AG10803 (cell line): ENCODE measurements around the gene MED29.
A peak's percentile ranks its signal among the peaks of the same experiment; 100 is the strongest.

Source experiments
- DNase-seq: peaks from one replicate; pipeline ENCODE4 v3.0.0; 2010; ENCODE audit warnings: low read depth
- H3K4me3 ChIP-seq: 2 replicates; pipeline ENCODE4 v1.5.1; 2011; ENCODE audit warnings: mild to moderate bottlenecking, low read length, control low read depth
- TF ChIP-seq, protein P1 (sequence below): conservative IDR thresholded peaks from 2 replicates; pipeline ENCODE4 v1.5.1; 2011; ENCODE audit warnings: mild to moderate bottlenecking, low read length, control low read depth, inconsistent platforms

Gene MED29

DNA sequence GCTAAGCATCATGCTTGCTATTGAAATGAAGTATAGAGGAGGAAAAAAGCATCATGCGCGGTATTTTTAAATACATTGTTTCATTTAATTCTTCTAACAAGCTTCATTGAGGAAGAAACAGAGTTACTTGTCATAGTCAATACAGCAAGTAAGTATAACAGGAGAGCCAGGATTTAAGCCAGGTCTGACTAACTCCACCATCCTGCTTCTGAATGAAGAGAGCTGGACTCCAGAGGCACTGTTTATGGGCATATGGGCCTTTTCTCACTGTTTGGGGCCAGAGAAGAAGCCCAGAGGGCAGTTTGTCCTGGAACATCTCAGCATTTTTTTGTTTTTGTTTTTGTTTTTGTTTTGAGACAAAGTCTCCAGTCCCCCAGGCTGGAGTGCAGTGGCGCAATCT, 41.0 kb upstream of the MED29 start:
- TF ChIP-seq, protein P1, sequence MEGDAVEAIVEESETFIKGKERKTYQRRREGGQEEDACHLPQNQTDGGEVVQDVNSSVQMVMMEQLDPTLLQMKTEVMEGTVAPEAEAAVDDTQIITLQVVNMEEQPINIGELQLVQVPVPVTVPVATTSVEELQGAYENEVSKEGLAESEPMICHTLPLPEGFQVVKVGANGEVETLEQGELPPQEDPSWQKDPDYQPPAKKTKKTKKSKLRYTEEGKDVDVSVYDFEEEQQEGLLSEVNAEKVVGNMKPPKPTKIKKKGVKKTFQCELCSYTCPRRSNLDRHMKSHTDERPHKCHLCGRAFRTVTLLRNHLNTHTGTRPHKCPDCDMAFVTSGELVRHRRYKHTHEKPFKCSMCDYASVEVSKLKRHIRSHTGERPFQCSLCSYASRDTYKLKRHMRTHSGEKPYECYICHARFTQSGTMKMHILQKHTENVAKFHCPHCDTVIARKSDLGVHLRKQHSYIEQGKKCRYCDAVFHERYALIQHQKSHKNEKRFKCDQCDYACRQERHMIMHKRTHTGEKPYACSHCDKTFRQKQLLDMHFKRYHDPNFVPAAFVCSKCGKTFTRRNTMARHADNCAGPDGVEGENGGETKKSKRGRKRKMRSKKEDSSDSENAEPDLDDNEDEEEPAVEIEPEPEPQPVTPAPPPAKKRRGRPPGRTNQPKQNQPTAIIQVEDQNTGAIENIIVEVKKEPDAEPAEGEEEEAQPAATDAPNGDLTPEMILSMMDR, result no peak
- DNase-seq, result no peak
- no peak overlapping the region for H3K4me3 ChIP-seq

DNA sequence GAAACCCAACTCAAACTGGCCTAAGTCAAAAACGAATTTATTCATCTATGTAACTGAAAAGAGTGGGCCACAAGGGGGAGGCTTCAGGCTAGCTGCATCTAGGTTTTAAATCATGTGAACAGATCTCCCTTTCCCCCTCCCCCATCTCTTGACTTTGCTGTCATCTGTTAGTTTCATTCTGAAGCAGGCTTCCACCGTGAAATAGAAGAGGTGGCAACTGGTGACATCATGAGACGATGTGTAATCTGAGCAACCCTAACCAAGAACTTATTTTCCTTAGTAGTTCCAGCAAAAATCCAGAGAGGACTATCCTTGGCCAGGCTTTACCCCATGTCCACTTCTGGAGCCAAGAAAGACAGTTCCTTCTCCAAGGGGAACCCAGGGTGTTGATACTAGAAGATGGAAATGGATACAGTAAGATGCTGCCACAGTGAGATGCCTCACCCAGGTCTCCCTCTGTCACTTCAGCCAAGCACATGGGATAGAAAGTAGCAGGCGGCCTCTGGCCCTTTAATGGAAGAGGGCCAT, 39.6 kb upstream of the MED29 start:
- TF ChIP-seq, protein P1, result no peak; the same call in 1 of the 2 replicates
- no peak overlapping the region for H3K4me3 ChIP-seq
- DNase-seq, result peak; percentile 36

DNA sequence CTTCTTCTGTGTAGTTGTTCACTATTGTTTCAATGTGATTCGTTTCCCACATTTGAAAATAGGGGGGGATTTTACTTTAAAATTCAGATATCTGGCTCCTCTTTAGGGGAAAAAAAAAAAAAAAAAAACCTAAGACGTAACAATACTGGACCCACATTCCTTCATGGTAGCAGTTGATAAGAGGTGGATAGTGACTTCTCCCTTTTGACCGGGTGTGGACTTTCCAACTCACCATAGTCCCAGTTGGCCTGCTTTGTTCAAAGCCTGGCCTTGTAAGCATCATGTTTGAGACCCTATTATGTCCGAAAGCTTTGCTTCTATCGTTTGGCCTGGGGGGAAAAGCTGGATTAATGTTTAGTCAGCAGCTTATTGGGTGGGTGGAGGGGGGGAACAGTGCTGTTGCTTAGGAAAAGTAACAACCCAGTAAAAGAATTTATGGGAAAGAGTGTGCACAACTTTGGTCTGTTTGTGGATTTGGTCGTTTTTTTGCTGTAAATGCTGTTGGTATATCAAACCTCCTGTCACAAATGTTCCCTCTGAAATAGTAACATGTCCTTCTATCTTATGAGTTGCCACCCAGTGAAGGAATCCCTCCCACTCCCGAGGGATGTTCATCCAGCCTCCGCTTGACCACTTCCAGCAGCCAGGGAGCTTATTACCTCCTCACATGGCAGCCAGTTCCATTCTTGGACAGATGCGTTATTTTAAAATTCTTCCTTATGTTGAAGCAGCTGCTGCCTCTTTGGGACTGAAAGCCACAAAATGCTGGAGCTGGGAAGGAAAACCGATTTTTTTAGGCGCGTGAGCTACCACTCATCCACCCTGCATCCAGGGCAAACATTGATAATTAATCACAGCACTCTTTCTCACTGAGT, 38.6 kb upstream of the MED29 start:
- TF ChIP-seq, protein P1, result no peak
- DNase-seq, result peak; percentile 82
- no peak overlapping the region; the same call in 1 of the 2 replicates for H3K4me3 ChIP-seq

DNA sequence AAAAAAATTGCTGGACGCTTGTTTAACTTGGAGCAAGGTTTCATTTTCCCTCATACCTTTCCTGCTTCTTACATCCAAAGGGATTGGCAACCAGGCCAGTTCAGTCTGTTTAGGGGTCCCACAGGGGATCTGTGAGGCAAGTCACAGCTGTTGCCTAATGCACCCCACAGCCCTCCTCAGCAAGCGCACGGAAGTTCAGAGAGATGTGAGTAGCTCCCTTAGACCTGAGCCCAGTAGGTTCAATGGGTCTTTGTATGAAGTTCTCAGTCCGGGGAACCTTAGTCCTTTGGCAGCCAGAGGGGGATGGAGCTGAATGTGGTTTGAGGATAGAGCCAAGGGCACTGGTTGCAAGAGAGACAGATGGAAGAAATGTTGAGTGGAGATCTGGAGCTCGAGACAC, 35.9 kb upstream of the MED29 start:
- TF ChIP-seq, protein P1, result no peak
- no peak overlapping the region for H3K4me3 ChIP-seq
- no peak for DNase-seq

DNA sequence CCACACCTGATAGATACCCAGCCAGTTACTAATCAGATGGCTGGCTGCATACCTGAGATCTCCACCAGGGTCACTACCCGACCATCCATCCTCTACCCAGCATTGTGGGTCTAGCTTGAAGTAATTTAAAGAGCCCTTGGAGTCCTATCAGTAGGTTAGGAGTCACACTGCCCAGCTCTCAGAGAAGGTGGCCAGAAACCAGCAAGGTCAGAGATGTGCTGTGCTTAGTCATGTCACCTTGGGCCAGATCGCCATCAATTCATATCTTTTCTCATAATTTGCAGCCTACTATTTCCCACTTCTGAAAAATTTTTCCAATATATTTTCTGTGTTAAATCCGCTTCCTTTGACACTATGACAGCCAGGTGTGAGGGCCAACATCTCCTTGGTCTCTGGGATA, 35.1 kb upstream of the MED29 start:
- TF ChIP-seq, protein P1, result no peak
- no peak for DNase-seq
- H3K4me3 ChIP-seq, result no peak overlapping the region

DNA sequence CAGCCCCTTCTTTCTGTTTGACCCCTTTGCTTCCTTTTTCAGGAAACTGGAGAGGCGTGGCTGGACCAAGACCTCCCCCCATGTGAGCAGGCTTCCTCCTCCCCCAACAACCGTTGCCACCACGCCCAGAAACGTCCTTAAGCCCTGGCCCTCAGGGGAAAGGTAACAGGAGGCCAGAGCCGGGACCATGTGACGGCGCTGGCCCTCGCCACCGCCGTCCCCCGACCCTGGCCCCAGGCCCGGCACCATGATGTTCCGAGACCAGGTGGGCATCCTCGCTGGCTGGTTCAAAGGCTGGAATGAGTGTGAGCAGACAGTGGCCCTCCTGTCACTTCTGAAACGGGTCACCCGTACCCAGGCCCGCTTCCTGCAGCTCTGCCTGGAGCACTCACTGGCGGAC, 34.5 kb upstream of the MED29 start:
- DNase-seq, result no peak
- TF ChIP-seq, protein P1, result no peak
- no peak overlapping the region for H3K4me3 ChIP-seq

DNA sequence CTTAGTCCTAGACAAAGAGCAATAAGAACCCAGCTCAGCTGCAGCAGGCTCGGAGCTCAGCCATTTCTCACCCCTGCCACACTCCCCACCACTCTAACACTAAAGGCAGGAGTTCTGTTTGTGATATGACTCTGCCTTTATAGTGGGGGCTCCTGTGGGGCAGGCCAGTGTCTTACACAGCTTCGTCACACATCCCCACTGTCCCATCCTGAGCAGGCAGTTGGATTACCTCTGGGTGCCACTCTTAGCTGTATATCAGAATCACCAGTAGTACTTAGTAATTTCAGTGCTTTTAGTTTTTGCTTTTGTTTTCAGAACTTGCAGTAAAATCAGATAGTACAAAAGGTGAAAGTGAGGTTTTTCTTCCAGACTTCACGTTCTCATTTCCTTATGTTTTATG, 32.2 kb upstream of the MED29 start:
- no peak overlapping the region for H3K4me3 ChIP-seq
- no peak for DNase-seq
- TF ChIP-seq, protein P1, result no peak
